OCI-LY7 (cell line): ENCODE measurements around the gene GNAQ. TPM values are rescaled to one million over a fixed set of nuclear protein-coding genes. Genes with fewer than 3 reads are reported as not detected.

Experiments used
- BruUV-seq: library from RNA; stranded (reverse); fragments of 400-500 nt; replicated peaks from 2 replicates; lab custom pipeline; 2021; lab: Mats Ljungman, UMichigan
- CTCF ChIA-PET: fragments of 300-600 bp; sonication (Branson Sonifier 250); formaldehyde crosslinking; loops from one replicate; lab custom pipeline; 2022; ENCODE audit warnings: antibody characterized with exemption; ENCODE audit not compliant: unreplicated experiment; lab: Charles Lee
- POLR2A ChIA-PET: fragments of 300-600 bp; sonication (Branson Sonifier 250); formaldehyde crosslinking; loops from one replicate; lab custom pipeline; 2022; ENCODE audit warnings: antibody characterized with exemption; lab: Charles Lee
- DNase-seq: peaks from one replicate; pipeline ENCODE4 v3.0.0-alpha.2; 2015; ENCODE audit warnings: low spot score
- H2AFZ ChIP-seq: fragments of 200-600 bp; sonication (generic), shearing (Covaris generic); 2 replicates; pipeline ENCODE4 v1.6.1; 2014; ENCODE audit warnings: mild to moderate bottlenecking, antibody characterized with exemption, low read length, moderate library complexity
- H3K27ac ChIP-seq: fragments of 200-600 bp; sonication (generic); 2 replicates; pipeline ENCODE4 v1.5.1; 2014; ENCODE audit warnings: mixed run types, low read depth, mild to moderate bottlenecking, moderate library complexity, low read length, inconsistent platforms; ENCODE audit not compliant: poor library complexity, severe bottlenecking
- H3K36me3 ChIP-seq: fragments of 200-600 bp; sonication (generic); 2 replicates; pipeline ENCODE4 v1.6.1; 2014; ENCODE audit warnings: mild to moderate bottlenecking, antibody characterized with exemption, low read length, moderate library complexity, mixed read lengths; ENCODE audit not compliant: insufficient read depth
- H3K4me1 ChIP-seq: fragments of 200-600 bp; sonication (generic); 2 replicates; pipeline ENCODE4 v1.5.1; 2014; ENCODE audit warnings: mild to moderate bottlenecking, low read length; ENCODE audit not compliant: insufficient read depth, poor library complexity, severe bottlenecking
- H3K4me2 ChIP-seq: fragments of 200-600 bp; sonication (generic); 2 replicates; pipeline ENCODE4 v1.6.1; 2014; ENCODE audit warnings: mild to moderate bottlenecking, low read length
- H3K4me3 ChIP-seq: fragments of 200-600 bp; sonication (generic); 2 replicates; pipeline ENCODE4 v1.5.1; 2014; ENCODE audit warnings: mild to moderate bottlenecking, low read depth, low read length; ENCODE audit not compliant: poor library complexity, severe bottlenecking
- H3K79me2 ChIP-seq: fragments of 200-600 bp; sonication (generic); 2 replicates; pipeline ENCODE4 v1.6.1; 2016; ENCODE audit warnings: low read depth, mild to moderate bottlenecking, low read length, moderate library complexity, mixed read lengths; ENCODE audit not compliant: insufficient read depth
- H3K9me2 ChIP-seq: fragments of 200-600 bp; sonication (generic); 2 replicates; pipeline ENCODE4 v1.6.1; 2016; ENCODE audit warnings: mild to moderate bottlenecking, low read length, mixed read lengths; ENCODE audit not compliant: insufficient read depth
- H3K9me3 ChIP-seq: fragments of 200-600 bp; sonication (generic); 2 replicates; pipeline ENCODE4 v1.6.1; 2014; ENCODE audit warnings: mild to moderate bottlenecking, mixed run types, low read length, mixed read lengths
- H4K20me1 ChIP-seq: fragments of 200-600 bp; sonication (generic); 2 replicates; pipeline ENCODE4 v1.6.1; 2014; ENCODE audit warnings: mild to moderate bottlenecking, antibody characterized with exemption, low read length, moderate library complexity, mixed read lengths; ENCODE audit not compliant: insufficient read depth
- EZH2phosphoT487 ChIP-seq: fragments of 200-600 bp; sonication (generic); IDR thresholded peaks from 2 replicates; pipeline ENCODE4 v1.6.1; 2018; ENCODE audit warnings: low read depth, borderline replicate concordance, mild to moderate bottlenecking, mixed run types, antibody characterized with exemption, low read length, moderate library complexity, mixed read lengths
- intact Hi-C: fragments of 100-400 bp; cut with micrococcal nuclease; formaldehyde crosslinking; loops from one replicate; pipeline ENCODE4 v1.10.0; 2022; ENCODE audit not compliant: unreplicated experiment
- total RNA-seq, 2 experiments: library from RNA; depleted of rRNA in 1 of 2; stranded (reverse); fragments of >200 nt in 1 of 2; shearing (Covaris generic) in 1 of 2; gene quantifications; 2 replicates each; pipeline ENCODE4 v1.2.3, GENCODE V29; 2014 to 2022
- TF ChIP-seq, protein P1 (sequence below): fragments of 200-600 bp; sonication (generic); conservative IDR thresholded peaks from 2 replicates; pipeline ENCODE4 v1.5.1; 2014; ENCODE audit warnings: mild to moderate bottlenecking, antibody characterized with exemption, low read length, moderate library complexity, mixed read lengths

GNAQ gene
- total RNA-seq, 2 experiments from 2014 or later: not detected

DNA sequence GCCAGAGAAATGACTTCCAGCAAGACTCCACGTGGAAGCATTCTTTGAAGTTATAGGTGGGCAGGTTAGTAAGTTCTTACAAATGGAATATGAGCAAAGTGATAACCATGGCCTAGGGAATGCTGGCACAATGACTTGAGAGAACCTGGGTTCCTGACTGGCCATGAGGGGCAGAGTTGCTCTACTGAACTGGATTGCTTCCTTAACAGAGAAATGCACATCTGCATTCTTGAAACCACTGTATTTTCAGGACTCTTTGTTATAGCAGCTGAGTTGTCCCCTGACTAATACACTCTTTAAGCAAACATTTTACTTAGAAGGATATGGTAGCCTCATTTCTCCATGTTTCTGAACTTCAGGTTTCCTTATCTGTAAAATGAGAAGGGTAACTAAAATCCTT is 275.2 kb downstream of the GNAQ start:
- no peak overlapping the region for H3K27ac ChIP-seq
- intact Hi-C loops: loop anchor here (10.0 kb wide), 1 partner anchor 592 kb away; no protein-coding TSS in a partner anchor
- no peak for DNase-seq
- no peaks in the 10 kb centered on the region for H4K20me1 ChIP-seq
- H3K79me2 ChIP-seq: no peaks in the 10 kb centered on the region
- no peaks in the 10 kb centered on the region for H3K9me3 ChIP-seq
- no peaks in the 10 kb centered on the region for H3K9me2 ChIP-seq
- H3K4me3 ChIP-seq: no peak overlapping the region
- no peaks in the 10 kb centered on the region for H3K4me1 ChIP-seq
- TF ChIP-seq, protein P1, sequence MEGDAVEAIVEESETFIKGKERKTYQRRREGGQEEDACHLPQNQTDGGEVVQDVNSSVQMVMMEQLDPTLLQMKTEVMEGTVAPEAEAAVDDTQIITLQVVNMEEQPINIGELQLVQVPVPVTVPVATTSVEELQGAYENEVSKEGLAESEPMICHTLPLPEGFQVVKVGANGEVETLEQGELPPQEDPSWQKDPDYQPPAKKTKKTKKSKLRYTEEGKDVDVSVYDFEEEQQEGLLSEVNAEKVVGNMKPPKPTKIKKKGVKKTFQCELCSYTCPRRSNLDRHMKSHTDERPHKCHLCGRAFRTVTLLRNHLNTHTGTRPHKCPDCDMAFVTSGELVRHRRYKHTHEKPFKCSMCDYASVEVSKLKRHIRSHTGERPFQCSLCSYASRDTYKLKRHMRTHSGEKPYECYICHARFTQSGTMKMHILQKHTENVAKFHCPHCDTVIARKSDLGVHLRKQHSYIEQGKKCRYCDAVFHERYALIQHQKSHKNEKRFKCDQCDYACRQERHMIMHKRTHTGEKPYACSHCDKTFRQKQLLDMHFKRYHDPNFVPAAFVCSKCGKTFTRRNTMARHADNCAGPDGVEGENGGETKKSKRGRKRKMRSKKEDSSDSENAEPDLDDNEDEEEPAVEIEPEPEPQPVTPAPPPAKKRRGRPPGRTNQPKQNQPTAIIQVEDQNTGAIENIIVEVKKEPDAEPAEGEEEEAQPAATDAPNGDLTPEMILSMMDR: peak; percentile 49
- no peak for TF ChIP-seq EZH2phosphoT487
- no peak overlapping the region for H3K4me2 ChIP-seq
- H3K36me3 ChIP-seq: no peaks in the 10 kb centered on the region
- BruUV-seq: no TSS peak
- H2AFZ ChIP-seq: no peak overlapping the region
- ChIA-PET CTCF (no interaction called here), POLR2A (no interaction called here)

DNA sequence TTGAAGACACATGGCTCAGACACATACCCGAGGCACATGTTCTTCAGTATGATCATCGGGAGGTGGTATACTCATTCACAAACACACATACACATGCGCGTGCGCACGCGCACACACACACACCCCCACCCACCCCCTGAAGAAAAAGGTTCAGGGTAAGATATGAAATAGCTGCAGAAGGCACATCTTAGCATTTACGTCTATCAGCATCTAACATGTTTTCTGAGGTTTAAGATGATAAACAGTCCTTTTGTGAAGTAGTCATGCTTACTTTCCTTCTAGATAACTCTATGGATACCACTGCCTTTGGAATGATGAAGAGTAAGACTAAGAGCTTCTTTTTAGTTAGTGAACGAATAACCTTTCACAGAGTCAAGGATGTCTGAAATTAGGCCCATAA is 278.4 kb downstream of the GNAQ start:
- BruUV-seq: no TSS peak
- Histone ChIP-seq H3K9me2 (no peaks in the 10 kb centered on the region), H3K4me3 (no peak overlapping the region), H2AFZ (no peak overlapping the region), H3K4me1 (no peaks in the 10 kb centered on the region), H3K9me3 (no peaks in the 10 kb centered on the region), H3K27ac (no peak overlapping the region), H4K20me1 (no peaks in the 10 kb centered on the region), H3K36me3 (no peaks in the 10 kb centered on the region), H3K4me2 (no peak overlapping the region), H3K79me2 (no peaks in the 10 kb centered on the region)
- POLR2A ChIA-PET: interaction anchor here (0.6 kb wide), 1 partner anchor 198 kb away, joined by 3 read pairs; no protein-coding TSS in a partner anchor
- no peak for DNase-seq
- CTCF ChIA-PET: no interaction called here
- no peak for TF ChIP-seq EZH2phosphoT487
- TF ChIP-seq, protein P1: no peak
- intact Hi-C loops: loop anchor here (5.0 to 10.0 kb wide), 2 partner anchors 296 to 588 kb away; no protein-coding TSS in a partner anchor

DNA sequence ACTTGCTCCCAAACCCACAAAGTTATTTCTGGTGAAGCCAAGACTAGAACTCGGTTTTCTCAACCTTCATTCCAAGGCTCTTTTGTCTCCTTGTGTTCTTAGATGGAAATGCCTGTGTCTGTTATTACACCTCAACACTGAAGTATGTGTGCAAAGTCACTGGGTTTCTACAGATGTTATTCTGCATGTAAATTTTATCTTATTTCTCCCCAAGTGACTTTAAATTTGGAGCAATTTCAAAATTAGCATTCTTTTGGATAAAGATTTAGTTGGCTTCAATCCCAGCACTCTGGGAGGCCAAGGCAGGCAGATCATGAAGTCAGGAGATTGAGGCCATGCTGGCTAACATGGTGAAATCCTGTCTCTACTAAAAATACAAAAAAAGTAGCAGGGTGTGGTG is 279.1 kb downstream of the GNAQ start:
- TF ChIP-seq, protein P1: no peak
- TF ChIP-seq EZH2phosphoT487: no peak
- H3K4me2 ChIP-seq: no peak overlapping the region
- no TSS peak for BruUV-seq
- no peaks in the 10 kb centered on the region for H3K4me1 ChIP-seq
- H3K4me3 ChIP-seq: no peak overlapping the region
- H3K27ac ChIP-seq: no peak overlapping the region
- no peak overlapping the region for H2AFZ ChIP-seq
- intact Hi-C loops: loop anchor here (5.0 to 10.0 kb wide), 2 partner anchors 295 to 588 kb away; no protein-coding TSS in a partner anchor
- ChIA-PET POLR2A (no interaction called here), CTCF (no interaction called here)
- H4K20me1 ChIP-seq: no peaks in the 10 kb centered on the region
- H3K36me3 ChIP-seq: no peaks in the 10 kb centered on the region
- DNase-seq: no peak
- H3K9me2 ChIP-seq: no peaks in the 10 kb centered on the region
- no peaks in the 10 kb centered on the region for H3K9me3 ChIP-seq
- no peaks in the 10 kb centered on the region for H3K79me2 ChIP-seq
